COLO829 (cell line): ENCODE data around the gene GPATCH11.

Experiments used
- DNase-seq: peaks from one replicate; pipeline ENCODE4 v3.0.0; 2012; ENCODE audit warnings: low spot score

The GPATCH11 gene

GRCh38 chr2:37083873-37084794 is at the start of gene GPATCH11, which contains the start of gene HEATR5B:
Gene GPATCH11, plus strand, starts transcription at chr2:37084518. Its CDS starts 3,864 bp downstream, at chr2:37088382.
Gene HEATR5B, minus strand, starts transcription at chr2:37084372. Its CDS starts 958 bp downstream, at chr2:37083414.
- peak; percentile 100 for DNase-seq

- no peak for DNase-seq
Measured at GRCh38 chr2:37037771-37038170, 46.5 kb upstream of the GPATCH11 start.

GRCh38 chr2:37039580-37039979 is 44.7 kb upstream of the GPATCH11 start:
- DNase-seq: no peak

GRCh38 chr2:37052600-37053332 is 31.6 kb upstream of the GPATCH11 start:
- no peak for DNase-seq

GRCh38 chr2:37059841-37060240 is 24.5 kb upstream of the GPATCH11 start:
- DNase-seq: no peak

GRCh38 chr2:37060446-37060845 is 23.9 kb upstream of the GPATCH11 start:
- no peak for DNase-seq

- DNase-seq: no peak
Measured at GRCh38 chr2:37061013-37061711, 23.2 kb upstream of the GPATCH11 start.

- no peak for DNase-seq
Measured at GRCh38 chr2:37061776-37062175, 22.5 kb upstream of the GPATCH11 start.

- no peak for DNase-seq
Measured at GRCh38 chr2:37068686-37069085, 15.6 kb upstream of the GPATCH11 start.

- DNase-seq: no peak
Measured at GRCh38 chr2:37070931-37071330, 13.4 kb upstream of the GPATCH11 start.

GRCh38 chr2:37080266-37080665 is 4.1 kb upstream of the GPATCH11 start:
- DNase-seq: no peak

- DNase-seq: no peak
Measured at GRCh38 chr2:37080689-37081088, 3.6 kb upstream of the GPATCH11 start.

GRCh38 chr2:37084797-37085196 is 479 bp downstream of the GPATCH11 start:
- no peak for DNase-seq

- peak; percentile 42 for DNase-seq
Measured at GRCh38 chr2:37085731-37086147, 1.4 kb downstream of the GPATCH11 start.

- DNase-seq: no peak
Measured at GRCh38 chr2:37090019-37090477, 5.7 kb downstream of the GPATCH11 start.

- no peak for DNase-seq
Measured at GRCh38 chr2:37091873-37092272, 7.6 kb downstream of the GPATCH11 start.

- no peak for DNase-seq
Measured at GRCh38 chr2:37096568-37096967, 12.2 kb downstream of the GPATCH11 start.

GRCh38 chr2:37098416-37099118 is 14.2 kb downstream of the GPATCH11 start:
- DNase-seq: no peak

GRCh38 chr2:37100054-37100453 is 15.7 kb downstream of the GPATCH11 start:
- no peak for DNase-seq

GRCh38 chr2:37102588-37102987 is 18.3 kb downstream of the GPATCH11 start:
- no peak for DNase-seq

- no peak for DNase-seq
Measured at GRCh38 chr2:37104178-37104577, 19.9 kb downstream of the GPATCH11 start.

- no peak for DNase-seq
Measured at GRCh38 chr2:37105150-37105549, 20.8 kb downstream of the GPATCH11 start.
